Measurements from ENCODE around the gene ULK3.

ULK3 gene

DNA sequence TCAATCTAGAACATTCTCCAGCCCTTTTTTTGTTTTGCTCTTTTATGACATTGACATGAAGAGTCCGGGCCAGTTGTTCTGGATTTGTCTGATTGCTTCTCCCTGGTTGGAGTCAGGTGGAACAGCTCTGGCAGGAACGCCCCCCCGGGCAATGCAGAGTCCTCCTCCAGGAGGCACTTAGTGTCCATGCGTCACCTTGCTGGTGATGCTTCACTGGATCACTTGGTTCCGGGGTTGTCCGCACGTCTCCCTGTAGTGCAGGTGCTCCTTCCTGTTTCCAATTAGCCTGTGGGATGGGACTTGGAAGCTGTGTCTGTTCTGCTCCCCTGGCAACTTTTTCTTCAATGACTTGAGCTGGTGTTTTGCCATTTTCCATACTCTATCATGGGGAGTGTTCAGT is 51.3 kb downstream of the ULK3 start:
- no peaks in the 10 kb centered on the region for H3K27me3 ChIP-seq (ENCODE audit: insufficient read depth, poor library complexity, severe bottlenecking)
- peak overlapping the region; percentile 91 for H3K27ac ChIP-seq (replicated peaks)
- no peak for DNase-seq (ENCODE audit: low read depth in 1 of 2, low spot score in 1 of 2)
- TF ChIP-seq SPI1 (IDR thresholded peaks at IDR 0.05; ENCODE audit: borderline replicate concordance, low read depth) (no peak), POLR2AphosphoS5 (IDR thresholded peaks at IDR 0.05; ENCODE audit: low read depth) (no peak), GABPA (IDR thresholded peaks at IDR 0.05; ENCODE audit: low read depth) (no peak)
- TF ChIP-seq, protein P1, sequence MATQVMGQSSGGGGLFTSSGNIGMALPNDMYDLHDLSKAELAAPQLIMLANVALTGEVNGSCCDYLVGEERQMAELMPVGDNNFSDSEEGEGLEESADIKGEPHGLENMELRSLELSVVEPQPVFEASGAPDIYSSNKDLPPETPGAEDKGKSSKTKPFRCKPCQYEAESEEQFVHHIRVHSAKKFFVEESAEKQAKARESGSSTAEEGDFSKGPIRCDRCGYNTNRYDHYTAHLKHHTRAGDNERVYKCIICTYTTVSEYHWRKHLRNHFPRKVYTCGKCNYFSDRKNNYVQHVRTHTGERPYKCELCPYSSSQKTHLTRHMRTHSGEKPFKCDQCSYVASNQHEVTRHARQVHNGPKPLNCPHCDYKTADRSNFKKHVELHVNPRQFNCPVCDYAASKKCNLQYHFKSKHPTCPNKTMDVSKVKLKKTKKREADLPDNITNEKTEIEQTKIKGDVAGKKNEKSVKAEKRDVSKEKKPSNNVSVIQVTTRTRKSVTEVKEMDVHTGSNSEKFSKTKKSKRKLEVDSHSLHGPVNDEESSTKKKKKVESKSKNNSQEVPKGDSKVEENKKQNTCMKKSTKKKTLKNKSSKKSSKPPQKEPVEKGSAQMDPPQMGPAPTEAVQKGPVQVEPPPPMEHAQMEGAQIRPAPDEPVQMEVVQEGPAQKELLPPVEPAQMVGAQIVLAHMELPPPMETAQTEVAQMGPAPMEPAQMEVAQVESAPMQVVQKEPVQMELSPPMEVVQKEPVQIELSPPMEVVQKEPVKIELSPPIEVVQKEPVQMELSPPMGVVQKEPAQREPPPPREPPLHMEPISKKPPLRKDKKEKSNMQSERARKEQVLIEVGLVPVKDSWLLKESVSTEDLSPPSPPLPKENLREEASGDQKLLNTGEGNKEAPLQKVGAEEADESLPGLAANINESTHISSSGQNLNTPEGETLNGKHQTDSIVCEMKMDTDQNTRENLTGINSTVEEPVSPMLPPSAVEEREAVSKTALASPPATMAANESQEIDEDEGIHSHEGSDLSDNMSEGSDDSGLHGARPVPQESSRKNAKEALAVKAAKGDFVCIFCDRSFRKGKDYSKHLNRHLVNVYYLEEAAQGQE (IDR thresholded peaks at IDR 0.05; ENCODE audit: insufficient replicate concordance, low read depth), result no peak
- TF ChIP-seq, protein P2, sequence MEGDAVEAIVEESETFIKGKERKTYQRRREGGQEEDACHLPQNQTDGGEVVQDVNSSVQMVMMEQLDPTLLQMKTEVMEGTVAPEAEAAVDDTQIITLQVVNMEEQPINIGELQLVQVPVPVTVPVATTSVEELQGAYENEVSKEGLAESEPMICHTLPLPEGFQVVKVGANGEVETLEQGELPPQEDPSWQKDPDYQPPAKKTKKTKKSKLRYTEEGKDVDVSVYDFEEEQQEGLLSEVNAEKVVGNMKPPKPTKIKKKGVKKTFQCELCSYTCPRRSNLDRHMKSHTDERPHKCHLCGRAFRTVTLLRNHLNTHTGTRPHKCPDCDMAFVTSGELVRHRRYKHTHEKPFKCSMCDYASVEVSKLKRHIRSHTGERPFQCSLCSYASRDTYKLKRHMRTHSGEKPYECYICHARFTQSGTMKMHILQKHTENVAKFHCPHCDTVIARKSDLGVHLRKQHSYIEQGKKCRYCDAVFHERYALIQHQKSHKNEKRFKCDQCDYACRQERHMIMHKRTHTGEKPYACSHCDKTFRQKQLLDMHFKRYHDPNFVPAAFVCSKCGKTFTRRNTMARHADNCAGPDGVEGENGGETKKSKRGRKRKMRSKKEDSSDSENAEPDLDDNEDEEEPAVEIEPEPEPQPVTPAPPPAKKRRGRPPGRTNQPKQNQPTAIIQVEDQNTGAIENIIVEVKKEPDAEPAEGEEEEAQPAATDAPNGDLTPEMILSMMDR (IDR thresholded peaks at IDR 0.05; ENCODE audit: insufficient read depth, low read length), result no peak
- no peak overlapping the region for H3K4me3 ChIP-seq (replicated peaks; ENCODE audit: insufficient read depth, low read length)

DNA sequence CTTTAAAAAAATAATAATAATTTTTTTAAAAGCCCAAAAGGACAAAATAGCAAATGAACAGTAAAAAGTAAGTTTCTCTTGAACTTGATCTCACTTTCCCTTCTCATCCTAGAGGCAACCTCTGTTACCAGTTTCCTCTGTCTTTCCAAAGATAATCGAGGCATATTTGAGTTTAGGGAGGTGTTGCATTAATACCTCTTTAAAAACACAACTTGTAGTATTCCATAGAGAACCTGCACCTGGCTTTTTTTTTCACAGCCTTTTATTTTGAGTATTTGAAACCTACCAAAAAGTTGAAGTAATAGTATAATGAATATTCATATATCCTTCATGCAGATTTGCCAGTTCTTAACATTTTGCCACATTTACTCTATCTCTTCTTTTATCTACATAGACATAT is 51.9 kb downstream of the ULK3 start:
- Histone ChIP-seq H3K4me3 (replicated peaks; ENCODE audit: insufficient read depth, low read length) (no peak overlapping the region), H3K27ac (replicated peaks) (peak overlapping the region; percentile 91), H3K27me3 (ENCODE audit: insufficient read depth, poor library complexity, severe bottlenecking) (no peaks in the 10 kb centered on the region)
- TF ChIP-seq, protein P1 (IDR thresholded peaks at IDR 0.05; ENCODE audit: insufficient replicate concordance, low read depth), result no peak
- TF ChIP-seq GABPA (IDR thresholded peaks at IDR 0.05; ENCODE audit: low read depth), result no peak
- TF ChIP-seq, protein P2 (IDR thresholded peaks at IDR 0.05; ENCODE audit: insufficient read depth, low read length), result no peak
- TF ChIP-seq POLR2AphosphoS5 (IDR thresholded peaks at IDR 0.05; ENCODE audit: low read depth), result no peak
- no peak for TF ChIP-seq SPI1 (IDR thresholded peaks at IDR 0.05; ENCODE audit: borderline replicate concordance, low read depth)
- no peak for DNase-seq (ENCODE audit: low read depth in 1 of 2, low spot score in 1 of 2)

DNA sequence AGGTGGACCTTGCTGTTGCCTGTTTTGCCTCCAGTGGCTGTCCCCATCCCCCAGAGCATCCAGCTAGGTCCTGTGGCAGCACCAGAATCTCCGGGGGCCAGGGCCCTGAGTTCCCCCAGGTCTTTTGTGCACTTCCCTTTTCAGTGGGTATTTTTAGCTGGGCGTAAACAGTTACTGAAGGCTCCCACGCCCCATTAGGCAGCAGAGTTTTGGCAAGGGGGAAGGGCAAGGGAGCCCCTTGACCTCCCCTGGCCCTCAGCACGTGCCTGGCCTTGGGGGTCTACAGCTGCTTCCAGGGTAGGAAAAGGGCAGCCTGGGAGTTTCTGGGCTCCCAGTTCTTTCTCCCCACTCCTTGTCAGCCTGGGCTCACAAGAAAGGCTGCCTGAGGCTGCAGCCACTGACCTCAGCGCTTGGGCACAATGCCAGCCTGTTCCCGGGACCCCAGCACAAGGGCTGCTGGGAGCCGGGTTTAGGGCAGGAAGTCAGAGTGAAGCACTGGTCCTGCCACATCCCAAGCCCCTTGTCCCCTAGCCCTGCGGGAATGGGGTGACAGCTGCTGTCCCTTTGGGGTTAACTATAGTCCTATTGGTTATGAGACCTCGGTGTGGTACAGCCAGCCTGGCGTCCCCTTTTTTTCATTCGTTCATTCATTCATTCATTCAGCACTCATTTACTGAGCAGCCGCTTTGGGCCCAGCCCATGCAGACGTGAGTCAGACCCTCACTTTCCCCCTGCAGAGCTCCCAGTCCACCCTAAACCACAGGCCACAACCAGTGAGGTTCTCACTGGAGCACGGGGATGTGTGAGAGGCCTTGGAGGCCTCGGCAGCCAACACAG is 52.7 kb downstream of the ULK3 start:
- H3K4me3 ChIP-seq (replicated peaks; ENCODE audit: insufficient read depth, low read length), result peak overlapping the region; percentile 43
- peak; percentile 67 to 80 for DNase-seq (ENCODE audit: low read depth in 1 of 2, low spot score in 1 of 2)
- TF ChIP-seq, protein P2 (IDR thresholded peaks at IDR 0.05; ENCODE audit: insufficient read depth, low read length), result no peak
- TF ChIP-seq SPI1 (IDR thresholded peaks at IDR 0.05; ENCODE audit: borderline replicate concordance, low read depth) (peak; percentile 94), POLR2AphosphoS5 (IDR thresholded peaks at IDR 0.05; ENCODE audit: low read depth) (peak; percentile 31; the same call in 1 of the 2 replicates)
- no peaks in the 10 kb centered on the region for H3K27me3 ChIP-seq (ENCODE audit: insufficient read depth, poor library complexity, severe bottlenecking)
- H3K27ac ChIP-seq (replicated peaks), result peak overlapping the region; percentile 91
